Skeletal muscle cell (primary cell): ENCODE measurements around the gene VWA7.
A peak's percentile ranks its signal among the peaks of the same experiment; 100 is the strongest.

ENCODE experiments used
- DNase-seq: peaks from one replicate; pipeline ENCODE4 v3.0.0-alpha.2; 2010; ENCODE audit warnings: low read depth
- H3K4me3 ChIP-seq: 2 replicates; pipeline ENCODE4 v1.5.1; 2011; ENCODE audit warnings: low read depth, mild to moderate bottlenecking, control low read depth, low read length, moderate library complexity

Gene VWA7

DNA sequence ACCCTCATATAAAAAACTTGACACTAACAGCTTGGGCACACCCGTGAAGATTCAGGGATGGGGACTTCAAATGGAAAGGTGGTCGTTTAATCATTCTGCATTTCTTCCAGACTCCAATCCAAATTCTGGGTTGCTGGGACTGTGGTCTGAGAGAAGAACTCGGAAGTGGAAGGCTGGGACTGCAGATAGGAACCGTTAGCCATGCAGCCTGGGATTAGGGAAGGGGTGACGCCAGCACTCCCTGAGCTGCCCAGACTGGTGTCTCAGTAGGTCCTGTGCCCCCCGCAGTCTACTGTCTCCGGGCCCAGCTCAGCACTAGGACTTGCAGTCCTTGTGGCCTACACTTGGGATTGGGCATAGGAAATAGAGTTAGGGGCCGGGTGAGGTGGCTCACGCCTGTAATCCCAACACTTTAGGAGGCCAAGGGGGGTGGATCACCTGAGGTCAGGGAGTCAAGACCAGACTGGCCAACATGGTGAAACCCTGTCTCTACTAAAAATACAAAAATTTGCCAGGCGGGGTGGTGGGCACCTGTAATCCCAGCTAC lies 40.3 kb downstream of the VWA7 start:
- peak overlapping the region; percentile 99 for H3K4me3 ChIP-seq
- no peak for DNase-seq

DNA sequence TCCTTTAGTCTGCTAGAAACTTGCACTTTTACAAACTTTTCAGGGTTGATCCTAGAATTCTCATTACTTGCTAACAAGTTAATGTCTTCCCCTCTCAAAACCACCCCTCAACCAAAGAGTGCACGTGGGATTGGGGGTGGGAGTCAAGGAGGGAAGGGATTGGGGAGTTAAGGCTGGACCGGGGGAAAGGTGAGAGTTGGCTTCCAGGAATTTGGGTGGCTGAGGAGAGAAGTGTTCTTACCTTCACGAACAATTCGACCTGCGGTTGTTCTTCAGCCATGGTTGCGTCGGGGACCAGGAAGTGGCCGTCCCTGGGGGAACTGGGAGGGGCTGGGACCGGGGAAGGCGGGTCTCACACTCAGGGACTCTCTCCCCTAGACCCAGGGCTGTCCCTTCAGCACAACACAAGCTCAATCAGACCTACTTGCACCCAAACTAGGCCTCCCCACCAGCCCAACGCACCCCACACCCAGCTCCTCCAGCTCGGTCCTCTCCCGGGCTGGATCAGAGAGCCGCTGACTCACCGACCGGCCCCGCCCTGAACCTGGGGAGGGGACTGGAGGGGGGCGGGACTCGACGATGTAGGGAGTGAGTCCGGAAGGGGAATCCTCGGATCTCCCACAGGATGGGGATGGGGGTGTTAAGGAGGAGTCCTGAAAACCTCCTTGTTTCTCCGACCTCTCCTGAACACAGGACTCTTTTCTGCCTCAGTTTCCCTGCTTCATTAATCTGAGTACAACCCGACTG lies 40.9 kb downstream of the VWA7 start, which contains the start of gene CLIC1:
Gene CLIC1, minus strand, starts transcription at position 510 of the 747 bp plus-strand sequence. Its CDS starts 230 bp downstream, at position 280.
- peak; percentile 30 for DNase-seq
- peak within 1 kb of the TSS; percentile 99 for H3K4me3 ChIP-seq

DNA sequence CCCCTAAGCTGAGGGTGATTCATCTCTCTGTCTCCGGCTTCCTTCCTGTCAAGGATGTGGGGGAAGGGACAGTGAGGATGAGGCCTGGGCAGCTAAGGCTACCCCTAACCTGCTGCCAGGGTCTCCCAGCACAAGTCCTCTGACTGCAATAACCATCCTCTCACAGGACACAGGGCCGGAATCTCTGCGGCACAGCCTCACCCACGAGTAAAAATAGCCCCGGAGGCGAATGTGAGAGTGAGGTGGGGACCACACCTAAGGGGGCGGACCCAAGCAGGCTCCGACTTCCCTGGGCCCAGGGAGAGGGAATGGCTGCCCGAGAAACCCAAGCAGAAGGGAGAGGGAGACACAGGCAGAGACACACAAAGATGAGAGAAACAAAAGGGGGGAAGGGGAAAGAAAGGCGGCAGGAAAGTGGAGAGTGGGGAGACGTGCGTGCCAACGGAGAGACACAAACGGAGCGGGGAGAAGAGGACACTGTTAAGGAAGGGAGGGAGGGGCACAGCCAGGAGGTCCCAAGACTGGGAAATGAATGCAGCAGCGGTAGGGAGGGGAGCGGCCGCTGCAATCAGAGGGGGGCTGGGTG lies 42.2 kb downstream of the VWA7 start:
- DNase-seq: peak; percentile 29
- peak overlapping the region; percentile 99 for H3K4me3 ChIP-seq

DNA sequence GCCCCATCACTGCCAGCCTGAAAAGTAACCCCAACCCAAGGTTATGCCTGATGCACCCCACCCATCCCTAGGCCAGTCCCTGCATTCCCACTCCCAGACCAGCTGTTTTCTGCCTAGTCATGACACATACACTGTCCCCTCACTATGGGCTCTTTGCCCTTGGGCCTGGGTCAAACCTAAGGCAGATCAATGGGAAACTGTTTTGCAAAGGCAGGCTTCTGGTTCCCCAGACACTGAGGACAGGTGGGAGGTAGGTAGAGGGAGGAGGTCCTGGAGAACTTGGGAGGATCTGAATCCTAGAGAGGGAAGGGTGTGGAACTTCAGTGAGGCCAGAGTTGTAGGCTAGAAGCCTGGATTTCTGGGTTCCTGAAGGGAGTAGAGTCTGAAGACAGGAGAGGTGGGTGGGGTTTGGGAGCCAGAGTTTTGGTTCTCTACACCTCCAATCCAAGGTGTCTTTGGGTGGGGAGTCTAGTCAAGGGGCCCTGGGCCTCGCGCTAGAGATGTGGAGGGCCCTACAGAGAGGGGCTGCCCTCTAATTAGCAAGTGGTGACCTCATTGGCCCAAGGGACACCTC lies 42.8 kb downstream of the VWA7 start:
- no peak for DNase-seq
- peak overlapping the region; percentile 99 for H3K4me3 ChIP-seq

DNA sequence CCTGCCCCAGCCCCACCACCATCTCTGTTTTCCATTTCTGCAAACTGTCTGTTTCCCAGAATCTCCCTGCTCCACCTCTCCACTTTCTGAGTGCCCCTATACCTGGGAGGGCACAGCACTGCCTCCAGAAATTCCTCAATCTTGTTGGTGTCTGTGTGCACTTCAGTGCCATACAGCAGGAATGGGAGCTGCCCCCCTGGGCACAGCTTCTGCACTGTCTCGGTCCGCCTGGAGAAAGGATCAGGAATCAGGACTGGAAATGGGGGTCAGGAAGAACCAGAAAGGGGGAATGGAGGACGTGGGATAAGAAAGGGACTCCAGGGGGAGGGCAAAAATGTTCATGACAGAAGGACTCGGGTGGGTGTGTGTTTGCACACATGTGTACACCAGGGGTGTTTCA lies 43.4 kb downstream of the VWA7 start:
- peak overlapping the region; percentile 99 for H3K4me3 ChIP-seq
- DNase-seq: no peak

DNA sequence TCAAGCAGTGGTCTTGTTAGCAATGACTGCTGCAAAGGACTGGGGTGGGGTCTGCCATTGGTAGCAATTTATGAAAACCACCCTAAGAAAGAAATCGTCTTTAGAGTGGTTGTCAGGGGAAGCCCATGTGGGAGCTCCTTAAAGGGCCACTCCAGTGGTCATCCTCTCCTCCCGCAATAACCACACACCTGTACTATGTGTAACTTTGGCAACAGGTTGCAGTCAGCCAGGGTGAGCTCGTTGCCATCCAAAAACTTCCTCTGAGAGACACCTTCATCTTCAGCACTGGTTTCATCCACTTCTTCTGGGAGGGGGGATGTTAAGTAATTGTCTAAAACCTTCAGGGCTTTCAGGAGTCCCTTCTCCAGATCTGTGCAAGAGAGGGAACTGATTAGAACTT lies 45.1 kb downstream of the VWA7 start:
- H3K4me3 ChIP-seq: no peak overlapping the region
- no peak for DNase-seq

DNA sequence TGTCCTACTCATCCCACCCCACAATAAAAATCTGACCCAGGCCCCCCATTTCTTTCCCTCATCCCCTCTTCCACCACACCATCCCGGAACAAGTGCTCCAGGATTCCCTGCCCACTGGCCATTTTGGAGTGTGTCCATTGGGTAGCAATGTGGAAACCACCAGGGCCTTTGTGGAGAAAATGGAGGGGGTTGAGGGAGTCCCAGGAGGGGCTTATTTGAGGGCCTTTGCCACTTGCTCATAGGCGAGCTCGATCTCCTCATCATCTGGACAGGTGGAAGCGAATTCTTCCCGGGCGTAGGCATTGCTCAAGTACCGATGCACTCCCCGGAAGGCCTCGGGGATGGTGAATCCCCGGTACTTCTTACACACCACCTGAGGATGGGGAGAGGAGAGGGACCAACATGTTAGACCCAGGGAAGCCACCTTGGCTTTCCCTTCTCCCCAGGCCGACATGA lies 46.5 kb downstream of the VWA7 start:
- DNase-seq: no peak
- H3K4me3 ChIP-seq: peak overlapping the region; percentile 90

DNA sequence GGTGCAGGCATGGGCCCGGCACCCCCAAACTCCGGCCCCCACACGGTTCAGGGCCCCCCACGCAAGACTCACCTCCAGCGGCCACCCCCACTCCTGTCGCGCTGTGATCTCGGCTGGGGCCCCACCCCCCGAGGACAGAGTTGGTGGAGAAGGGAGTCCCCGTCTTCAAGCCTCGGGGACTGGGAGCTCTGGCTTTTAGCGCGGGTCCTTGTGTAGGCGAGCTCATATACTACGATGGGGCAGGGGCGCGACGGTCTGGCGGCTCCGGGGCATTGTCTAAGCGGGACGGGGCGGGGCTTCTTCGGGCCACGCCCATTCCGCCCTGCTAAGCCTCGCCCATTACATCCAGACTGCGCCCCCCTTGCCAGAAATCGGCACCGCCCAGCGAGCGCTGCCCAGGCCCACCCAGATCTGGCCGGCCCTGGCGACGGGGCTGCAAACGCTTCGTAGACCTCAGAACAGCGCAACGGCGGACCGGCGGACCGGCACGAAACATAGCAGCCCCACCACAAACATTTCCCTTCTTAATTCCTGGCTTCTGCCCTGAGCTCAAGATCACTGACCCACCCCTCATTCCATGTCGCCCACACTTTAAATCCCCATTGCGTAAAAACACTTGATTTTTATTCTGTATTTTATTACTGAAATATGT lies 47.0 kb downstream of the VWA7 start:
- peak; percentile 64 for DNase-seq

DNA sequence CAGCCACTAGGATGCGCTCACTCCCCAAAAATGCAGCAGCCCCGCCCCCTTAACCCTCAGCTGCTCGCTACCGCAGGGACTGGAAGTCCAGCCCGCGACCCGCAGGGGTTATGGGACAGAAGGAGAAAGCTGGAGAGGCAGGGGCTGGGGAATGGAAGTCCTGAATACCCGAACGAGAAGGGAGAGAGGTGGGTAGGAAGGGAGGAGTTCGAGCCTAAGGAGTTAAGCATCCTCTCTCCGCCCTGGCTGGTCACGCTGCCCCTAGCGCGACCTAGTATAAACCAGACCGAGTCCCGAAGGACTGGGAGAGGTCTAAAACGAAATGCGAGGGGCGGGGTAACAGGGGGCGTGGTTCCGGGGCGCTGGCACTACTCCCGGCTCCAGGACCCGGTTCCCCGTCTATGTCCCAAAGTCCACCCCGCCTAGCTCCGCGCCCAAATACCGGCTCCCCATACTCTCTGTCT lies 47.6 kb downstream of the VWA7 start:
- peak; percentile 50 for DNase-seq
- H3K4me3 ChIP-seq: peak overlapping the region; percentile 90

More for the DNA sequence above, 47.0 kb downstream of the VWA7 start:
- H3K4me3 ChIP-seq: peak overlapping the region; percentile 90

DNA sequence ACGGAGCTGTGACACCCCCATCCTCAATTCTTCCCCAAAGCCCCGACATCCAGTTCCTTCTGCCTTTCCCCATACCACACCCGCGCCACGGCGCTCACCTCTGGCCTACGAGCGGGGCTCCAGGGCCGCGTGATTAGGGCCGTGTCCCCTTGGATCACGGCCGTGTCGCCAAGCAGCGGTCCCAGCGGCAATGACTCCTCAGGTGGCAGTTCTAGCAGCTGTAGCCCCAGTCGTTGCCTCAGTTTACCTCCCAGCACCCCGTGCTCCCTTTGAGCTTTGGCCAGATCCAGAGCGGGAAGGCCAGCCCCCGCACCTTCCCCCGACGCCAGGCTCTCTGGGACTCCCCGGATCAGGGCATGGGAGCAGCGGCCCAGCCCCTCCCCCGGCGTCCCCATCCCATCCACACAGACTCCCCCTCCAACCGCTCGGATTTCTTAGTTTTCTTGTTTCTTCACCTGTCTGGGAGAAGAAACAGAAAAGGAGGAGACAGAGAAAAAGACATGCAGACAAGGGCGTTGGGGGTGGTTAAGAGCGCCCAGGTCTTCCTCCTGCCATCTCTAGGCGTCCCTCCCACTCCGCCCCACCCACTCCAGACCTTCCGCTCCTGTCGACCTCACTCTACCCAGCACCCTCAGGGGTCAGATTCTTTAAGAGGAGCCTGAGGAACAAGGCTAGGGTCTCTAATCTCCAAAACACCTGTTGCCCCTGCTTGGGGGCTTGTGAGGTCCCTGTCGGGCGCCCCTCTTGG lies 48.2 kb downstream of the VWA7 start, which contains the start of gene DDAH2:
Gene DDAH2, minus strand, starts transcription at position 533 of the 748 bp plus-strand sequence. Its CDS starts 138 bp downstream, at position 395.
- H3K4me3 ChIP-seq: peak within 1 kb of the TSS; percentile 90
- no peak for DNase-seq

DNA sequence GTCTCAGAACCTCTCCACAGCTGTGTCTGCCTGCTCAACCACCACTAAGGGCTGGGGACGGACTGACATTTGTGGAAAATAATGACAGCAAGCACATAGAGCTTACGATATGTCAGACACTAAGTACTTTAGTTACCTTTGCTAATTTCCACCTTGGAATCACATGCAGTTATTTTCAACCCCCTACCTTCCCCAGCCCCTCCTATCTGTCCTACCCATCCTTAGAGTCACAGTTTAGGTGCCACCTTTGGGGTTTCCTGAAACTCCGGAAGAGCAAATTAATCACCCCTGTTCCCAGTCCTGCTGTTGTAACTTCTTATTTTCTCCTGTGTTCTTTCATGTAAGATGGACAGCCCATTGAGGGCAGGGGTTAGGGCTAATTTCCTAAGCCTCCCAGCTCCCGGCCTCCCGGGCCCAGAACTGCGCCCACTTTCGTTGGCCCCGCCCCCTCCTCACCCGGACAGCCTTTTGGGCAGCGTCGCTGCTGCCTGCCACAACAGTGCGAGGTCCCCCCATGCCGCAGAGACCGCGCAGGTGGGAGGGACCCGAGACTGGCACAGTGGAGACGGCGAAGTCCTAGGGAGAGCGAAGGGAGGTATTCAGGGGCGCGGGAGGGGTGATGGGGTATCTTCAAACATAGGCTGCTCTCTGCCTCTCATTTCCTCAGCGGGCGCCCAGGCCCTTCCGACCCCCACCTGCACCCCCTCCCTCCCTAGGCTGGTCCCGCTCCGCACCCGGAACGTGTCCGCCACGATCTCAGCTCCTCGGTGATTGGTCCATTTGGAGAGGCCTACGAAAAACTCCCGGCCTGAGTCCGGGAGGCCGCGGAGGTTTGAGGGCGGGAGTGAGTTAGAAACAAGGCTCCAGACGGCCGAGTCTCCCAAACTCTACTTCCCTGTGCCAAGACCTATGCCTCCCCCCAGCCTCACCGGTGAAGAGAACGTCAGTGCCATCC lies 49.1 kb downstream of the VWA7 start:
- DNase-seq: no peak
- H3K4me3 ChIP-seq: no peak overlapping the region

DNA sequence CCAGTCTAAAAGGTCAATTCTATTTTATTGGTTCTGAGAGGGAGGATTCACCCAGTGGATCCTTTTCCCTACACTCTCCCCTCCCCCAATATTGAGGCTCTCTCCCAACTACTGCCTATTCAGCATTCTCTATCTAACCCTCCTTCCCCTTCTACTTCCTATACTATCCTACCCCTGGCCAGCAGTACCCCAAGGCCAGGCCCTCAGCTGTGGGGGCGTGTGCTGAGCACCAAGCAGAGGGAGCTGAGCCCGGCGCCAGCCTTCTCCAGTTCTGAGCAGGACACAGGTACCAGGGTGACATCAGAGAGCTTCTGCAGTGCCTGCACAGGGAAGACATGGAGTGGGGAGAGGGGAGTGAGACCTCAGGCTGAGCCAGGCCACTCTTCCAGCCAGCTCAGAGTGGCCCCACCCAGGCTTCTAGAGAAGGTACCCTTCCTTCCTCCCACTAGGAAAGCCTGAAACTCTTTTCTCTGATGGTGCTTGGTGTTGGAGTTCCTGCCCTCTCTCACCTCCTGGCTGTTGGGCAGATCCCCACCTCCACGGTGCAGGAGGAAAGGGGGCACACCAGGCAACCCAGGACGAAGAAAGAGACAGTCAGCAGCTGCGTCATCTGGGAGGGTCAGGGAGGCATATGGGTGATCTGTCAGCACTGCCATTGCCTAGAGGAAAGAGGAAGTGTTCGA lies 50.0 kb downstream of the VWA7 start:
- no peak for DNase-seq
- no peak overlapping the region for H3K4me3 ChIP-seq

DNA sequence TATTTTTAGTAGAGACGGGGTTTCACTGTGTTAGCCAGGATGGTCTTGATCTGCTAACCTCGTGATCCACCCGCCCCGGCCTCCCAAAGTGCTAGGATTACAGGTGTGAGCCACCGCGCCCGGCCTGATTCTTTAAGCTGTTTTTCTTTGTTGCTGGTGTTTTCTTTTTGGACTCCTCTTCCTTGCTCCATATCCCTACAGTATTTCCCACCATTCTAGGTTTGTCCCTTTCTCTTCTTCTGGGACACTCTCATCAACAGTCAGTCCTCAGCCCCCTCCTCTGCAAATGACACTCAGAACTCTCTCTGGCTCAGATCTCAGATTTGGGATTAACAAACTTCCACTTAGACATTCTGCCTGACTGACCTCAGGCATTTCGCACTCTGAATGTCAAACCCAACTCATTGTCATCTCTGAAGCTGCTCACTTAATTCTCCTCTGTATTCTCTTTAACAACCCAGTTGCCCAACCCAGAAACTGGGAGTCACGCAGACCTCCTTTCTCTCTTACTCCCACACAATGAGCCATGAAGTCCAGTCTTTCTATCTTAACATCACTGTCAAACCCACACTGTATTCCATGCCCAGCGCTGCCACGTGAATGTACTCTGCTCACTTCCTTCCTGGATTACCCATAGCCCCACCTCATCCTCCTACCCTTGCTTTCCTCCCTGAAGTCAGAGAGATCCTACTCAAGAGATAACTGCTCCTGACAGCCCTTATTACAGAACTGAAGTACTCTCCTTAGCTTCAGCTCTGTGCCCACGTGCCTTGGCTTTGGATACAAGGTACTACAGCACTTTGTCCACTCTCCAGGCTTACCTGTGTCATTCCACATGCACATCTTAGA lies 51.4 kb downstream of the VWA7 start:
- DNase-seq: no peak
- no peak overlapping the region for H3K4me3 ChIP-seq

DNA sequence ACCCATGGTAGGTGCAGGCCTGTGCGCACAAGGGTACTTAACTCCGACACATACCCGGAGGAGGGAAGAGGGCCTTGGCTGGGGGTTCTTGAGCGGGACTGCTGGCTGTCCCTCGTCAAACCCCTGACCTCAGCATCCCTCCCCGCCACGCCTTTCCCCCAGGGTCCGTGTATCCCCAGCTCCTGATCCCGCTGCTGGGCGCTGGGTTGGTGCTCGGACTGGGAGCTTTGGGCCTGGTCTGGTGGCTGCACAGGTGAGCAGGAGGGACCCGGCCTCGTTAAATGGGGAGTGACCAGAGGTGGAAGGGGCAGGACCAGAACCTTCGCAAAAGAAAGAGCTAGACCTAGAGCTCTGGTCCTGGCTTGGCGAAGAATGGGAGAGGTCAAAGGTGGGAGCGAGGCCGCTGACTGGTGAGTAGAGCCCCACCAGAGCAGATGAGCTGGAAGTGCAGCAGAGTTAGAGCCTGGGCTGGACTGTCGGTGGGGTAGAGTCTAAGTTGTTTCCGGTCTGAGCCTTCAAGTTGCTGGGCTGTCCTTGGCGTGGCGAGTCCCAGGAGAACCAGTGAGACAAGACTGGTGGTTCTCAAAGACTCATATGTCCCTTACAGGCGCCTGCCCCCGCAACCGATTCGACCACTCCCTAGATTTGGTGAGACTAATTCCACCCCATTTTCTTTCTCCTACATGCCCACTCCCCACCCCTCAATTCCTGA lies 53.0 kb downstream of the VWA7 start:
- H3K4me3 ChIP-seq: no peak overlapping the region
- no peak for DNase-seq

DNA sequence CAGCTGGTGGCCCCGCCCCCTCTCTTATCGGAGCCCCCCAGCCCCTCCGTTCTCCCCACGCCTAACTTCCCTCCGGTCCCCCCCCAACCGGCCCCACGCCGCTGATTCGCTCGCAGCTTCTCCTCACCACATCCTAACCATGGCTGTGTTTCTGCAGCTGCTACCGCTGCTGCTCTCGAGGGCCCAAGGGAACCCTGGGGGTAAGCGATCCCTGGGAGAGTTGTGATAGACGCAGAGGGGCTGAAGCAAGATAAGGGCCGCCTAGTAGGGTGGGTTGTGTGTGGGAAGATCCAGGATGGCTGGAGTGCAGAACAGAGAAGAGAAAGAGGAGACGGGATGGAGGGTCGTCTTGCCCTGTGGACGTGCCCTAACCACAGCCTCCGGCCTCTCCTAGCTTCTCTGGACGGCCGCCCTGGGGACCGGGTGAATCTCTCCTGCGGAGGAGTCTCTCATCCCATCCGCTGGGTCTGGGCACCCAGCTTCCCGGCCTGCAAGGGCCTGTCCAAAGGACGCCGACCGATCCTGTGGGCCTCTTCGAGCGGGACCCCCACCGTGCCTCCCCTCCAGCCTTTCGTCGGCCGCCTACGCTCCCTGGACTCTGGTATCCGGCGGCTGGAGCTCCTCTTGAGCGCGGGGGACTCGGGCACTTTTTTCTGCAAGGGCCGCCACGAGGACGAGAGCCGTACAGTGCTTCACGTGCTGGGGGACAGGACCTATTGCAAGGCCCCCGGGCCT lies 53.7 kb downstream of the VWA7 start, which contains the start of gene MPIG6B:
Gene MPIG6B, plus strand, starts transcription at position 129 of the 735 bp plus-strand sequence. Its CDS starts 11 bp downstream, at position 140.
- H3K4me3 ChIP-seq: no peak within 1 kb of the TSS
- DNase-seq: no peak
